Nephron progenitor cell (in vitro differentiated cells): ENCODE data around the gene FERMT3.

Source experiments
- DNase-seq: peaks from one replicate; pipeline ENCODE4 v3.0.0; 2021
- H3K27ac Mint-ChIP-seq: 2 replicates; pipeline ENCODE4 v1.8.0; 2021; ENCODE audit warnings: mild to moderate bottlenecking, moderate library complexity, mixed read lengths
- H3K27me3 Mint-ChIP-seq: 2 replicates; pipeline ENCODE4 v1.8.0; 2021; ENCODE audit warnings: mild to moderate bottlenecking, low read depth, mixed read lengths; ENCODE audit not compliant: poor library complexity
- H3K36me3 Mint-ChIP-seq: 2 replicates; pipeline ENCODE4 v1.8.0; 2021; ENCODE audit warnings: low read depth, mixed read lengths
- H3K4me1 Mint-ChIP-seq: 2 replicates; pipeline ENCODE4 v1.8.0; 2021; ENCODE audit warnings: mixed read lengths
- H3K4me3 Mint-ChIP-seq: 2 replicates; pipeline ENCODE4 v1.8.0; 2021; ENCODE audit warnings: mild to moderate bottlenecking, moderate library complexity, mixed read lengths
- H3K9me3 Mint-ChIP-seq: 2 replicates; pipeline ENCODE4 v1.8.0; 2021; ENCODE audit warnings: mild to moderate bottlenecking, moderate library complexity, mixed read lengths
- CTCF ChIP-seq: fragments of 200-600 bp; sonication (generic); IDR thresholded peaks from 2 replicates; pipeline ENCODE4 v1.5.0; 2021; ENCODE audit warnings: antibody characterized with exemption

Gene FERMT3

GRCh38 chr11:64224891-64225607 is 18.5 kb downstream of the FERMT3 start:
- Mint-ChIP-seq H3K4me1 (peaks cover 37% of the 10 kb centered on the region), H3K27ac (peak overlapping the region; percentile 93), H3K4me3 (peak overlapping the region; percentile 86), H3K9me3 (no peaks in the 10 kb centered on the region), H3K36me3 (no peaks in the 10 kb centered on the region), H3K27me3 (no peaks in the 10 kb centered on the region)
- DNase-seq, result no peak
- no peak for TF ChIP-seq CTCF

- Mint-ChIP-seq H3K4me3 (peak within 1 kb of the TSS; percentile 86), H3K27me3 (no peaks in the 10 kb centered on the region), H3K27ac (peak within 1 kb of the TSS; percentile 93), H3K36me3 (no peaks in the 10 kb centered on the region), H3K9me3 (no peaks in the 10 kb centered on the region), H3K4me1 (peaks cover 39% of the 10 kb centered on the region)
- TF ChIP-seq CTCF, result peak; percentile 18
- DNase-seq, result peak; percentile 96
These were observed 19.3 kb downstream of the FERMT3 start, which contains the start of the genes NUDT22 and TRPT1 for GRCh38 chr11:64225608-64226506. NUDT22 (plus strand) TSS chr11:64226274; CDS start chr11:64226653, 379 bp downstream. TRPT1 (minus strand) TSS chr11:64226186; CDS start chr11:64225860, 326 bp downstream.

GRCh38 chr11:64226507-64227051 is 20.1 kb downstream of the FERMT3 start:
- Mint-ChIP-seq H3K27ac (no peak overlapping the region), H3K4me3 (peak overlapping the region; percentile 86), H3K9me3 (no peaks in the 10 kb centered on the region), H3K27me3 (no peaks in the 10 kb centered on the region), H3K36me3 (no peaks in the 10 kb centered on the region), H3K4me1 (peaks cover 44% of the 10 kb centered on the region)
- no peak for TF ChIP-seq CTCF
- no peak for DNase-seq

DNA sequence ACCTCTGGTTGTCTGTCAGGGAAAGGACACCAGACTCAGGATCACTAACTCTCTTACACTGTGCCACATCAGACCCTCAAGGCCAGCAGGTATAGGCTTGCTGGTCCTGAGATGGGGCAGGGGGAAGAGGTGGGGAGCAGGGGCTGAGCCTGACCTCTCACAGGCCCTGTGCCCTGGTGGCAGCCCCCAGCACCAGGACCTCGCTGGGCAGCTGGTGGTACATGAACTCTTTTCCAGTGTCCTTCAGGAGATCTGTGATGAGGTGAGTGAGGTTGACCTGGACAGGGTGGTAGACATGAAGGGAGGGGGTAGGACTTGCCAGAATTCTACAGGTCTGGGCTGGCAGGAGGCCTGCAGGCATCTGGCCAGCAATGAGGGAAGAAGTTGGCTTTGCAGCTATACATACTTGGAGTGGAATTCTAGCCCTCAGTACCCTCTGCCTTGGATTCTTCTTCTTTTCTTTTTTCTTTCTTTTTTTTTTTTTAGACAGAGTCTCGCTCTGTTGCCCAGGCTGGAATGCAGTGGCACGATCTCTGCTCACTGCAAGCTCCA is 21.0 kb downstream of the FERMT3 start:
- TF ChIP-seq CTCF, result no peak
- H3K9me3 Mint-ChIP-seq, result no peaks in the 10 kb centered on the region
- peaks cover 5% of the 10 kb centered on the region for H3K27me3 Mint-ChIP-seq
- no peak overlapping the region for H3K27ac Mint-ChIP-seq
- H3K4me3 Mint-ChIP-seq, result peak overlapping the region; percentile 86
- peaks cover 53% of the 10 kb centered on the region for H3K4me1 Mint-ChIP-seq
- DNase-seq, result no peak
- no peaks in the 10 kb centered on the region for H3K36me3 Mint-ChIP-seq

- TF ChIP-seq CTCF, result no peak
- Mint-ChIP-seq H3K9me3 (no peaks in the 10 kb centered on the region), H3K27me3 (peaks cover 15% of the 10 kb centered on the region), H3K4me1 (peaks cover 53% of the 10 kb centered on the region), H3K4me3 (peak overlapping the region; percentile 90), H3K36me3 (no peaks in the 10 kb centered on the region), H3K27ac (no peak overlapping the region)
- DNase-seq, result no peak
These were observed 22.7 kb downstream of the FERMT3 start for GRCh38 chr11:64229090-64229743.
